Medulla oblongata (tissue), 1 donor: ENCODE measurements around the gene NUP214.
"Not testable (repeated sequence)": the region's sequence is repeated elsewhere in the genome, so short reads cannot be mapped to it uniquely, and the experiment has no call there.

Source experiments
- DNase-seq: peaks from one replicate; pipeline ENCODE4 v3.0.0-alpha.2; 2015; ENCODE audit errors: extremely low spot score

Gene NUP214

GRCh38 chr9:131116281-131117120 lies 8.9 kb upstream of the NUP214 start:
- DNase-seq: peak; percentile 57

GRCh38 chr9:131117121-131117761 lies 8.1 kb upstream of the NUP214 start:
- DNase-seq: no peak

GRCh38 chr9:131117762-131118145 lies 7.6 kb upstream of the NUP214 start:
- DNase-seq: no peak

- no peak for DNase-seq
These were observed 5.8 kb upstream of the NUP214 start for GRCh38 chr9:131119600-131119999.

- no peak for DNase-seq
These were observed 4.7 kb upstream of the NUP214 start for GRCh38 chr9:131120620-131121228.

- no peak for DNase-seq
These were observed 4.0 kb upstream of the NUP214 start for GRCh38 chr9:131121346-131121745.

GRCh38 chr9:131122158-131122557 lies 3.2 kb upstream of the NUP214 start:
- no peak for DNase-seq

GRCh38 chr9:131125038-131125287 lies 423 bp upstream of the NUP214 start:
- no peak for DNase-seq

GRCh38 chr9:131126059-131126426 lies 657 bp downstream of the NUP214 start:
- DNase-seq: no peak

- DNase-seq: no peak
These were observed 3.8 kb downstream of the NUP214 start for GRCh38 chr9:131129183-131129582.

GRCh38 chr9:131138676-131139075 lies 13.3 kb downstream of the NUP214 start:
- DNase-seq: no peak

GRCh38 chr9:131140112-131140511 lies 14.7 kb downstream of the NUP214 start:
- no peak for DNase-seq

- DNase-seq: no peak
These were observed 15.2 kb downstream of the NUP214 start for GRCh38 chr9:131140550-131140949.

GRCh38 chr9:131142160-131142559 lies 16.8 kb downstream of the NUP214 start:
- DNase-seq: no peak

GRCh38 chr9:131144201-131144600 lies 18.8 kb downstream of the NUP214 start:
- no peak for DNase-seq

GRCh38 chr9:131145245-131145644 lies 19.9 kb downstream of the NUP214 start:
- no peak for DNase-seq

GRCh38 chr9:131146186-131146585 lies 20.8 kb downstream of the NUP214 start:
- no peak for DNase-seq

- DNase-seq: no peak
These were observed 22.9 kb downstream of the NUP214 start for GRCh38 chr9:131148276-131148675.

- DNase-seq: no peak
These were observed 23.7 kb downstream of the NUP214 start for GRCh38 chr9:131148966-131149687.

GRCh38 chr9:131149688-131150053 lies 24.3 kb downstream of the NUP214 start:
- DNase-seq: no peak

- DNase-seq: no peak
These were observed 28.2 kb downstream of the NUP214 start for GRCh38 chr9:131153595-131153994.

GRCh38 chr9:131158673-131159072 lies 33.3 kb downstream of the NUP214 start:
- DNase-seq: not testable (repeated sequence)
